Neural progenitor cell (in vitro differentiated cells): ENCODE measurements around the gene OR2Y1. TPM values are rescaled to one million over a fixed set of nuclear protein-coding genes. Genes with fewer than 3 reads are reported as not detected.

Source experiments
- DNase-seq: peaks from one replicate; pipeline ENCODE4 v3.0.0-alpha.2; 2016; ENCODE audit warnings: low spot score
- H2AFZ ChIP-seq: fragments of 200-600 bp; sonication (generic); replicated peaks from 2 replicates; pipeline ENCODE4 v1.6.1; 2016; ENCODE audit warnings: antibody characterized with exemption
- H3F3A ChIP-seq: fragments of 200-600 bp; sonication (generic); 2 replicates; pipeline ENCODE4 v1.6.1; 2016; ENCODE audit warnings: antibody characterized with exemption, low read depth
- H3K27ac ChIP-seq: fragments of 200-600 bp; sonication (generic); 2 replicates; pipeline ENCODE4 v1.5.1; 2016; ENCODE audit warnings: mild to moderate bottlenecking
- H3K27me3 ChIP-seq: fragments of 200-600 bp; sonication (generic); 2 replicates; pipeline ENCODE4 v1.6.1; 2016; ENCODE audit warnings: mild to moderate bottlenecking, moderate library complexity
- H3K36me3 ChIP-seq: fragments of 200-600 bp; sonication (generic); 2 replicates; pipeline ENCODE4 v1.5.1; 2016
- H3K4me1 ChIP-seq: fragments of 200-600 bp; sonication (generic); 2 replicates; pipeline ENCODE4 v1.6.1; 2016; ENCODE audit warnings: mixed run types
- H3K4me2 ChIP-seq: fragments of 200-600 bp; sonication (generic); 2 replicates; pipeline ENCODE4 v1.6.1; 2016
- H3K4me3 ChIP-seq: fragments of 200-600 bp; sonication (generic); 2 replicates; pipeline ENCODE4 v1.5.1; 2016
- H3K79me2 ChIP-seq: fragments of 200-600 bp; sonication (generic); 2 replicates; pipeline ENCODE4 v1.6.1; 2016; ENCODE audit warnings: low read depth
- H3K9ac ChIP-seq: fragments of 200-600 bp; sonication (generic); 2 replicates; pipeline ENCODE4 v1.6.1; 2016
- H3K9me3 ChIP-seq: fragments of 200-600 bp; sonication (generic); 2 replicates; pipeline ENCODE4 v1.5.1; 2016; ENCODE audit warnings: low read depth
- H4K20me1 ChIP-seq: fragments of 200-600 bp; sonication (generic); 2 replicates; pipeline ENCODE4 v1.6.1; 2016; ENCODE audit warnings: low read depth
- H3K27ac Mint-ChIP-seq: 3 replicates; pipeline ENCODE4 v1.8.0; 2021; ENCODE audit warnings: mixed read lengths
- H3K27me3 Mint-ChIP-seq: 2 replicates; pipeline ENCODE4 v1.8.0; 2022; ENCODE audit warnings: low read depth, mild to moderate bottlenecking, inconsistent platforms, moderate library complexity, mixed read lengths; ENCODE audit not compliant: insufficient read depth
- H3K36me3 Mint-ChIP-seq: 3 replicates; pipeline ENCODE4 v1.8.0; 2021; ENCODE audit warnings: mixed read lengths
- H3K4me1 Mint-ChIP-seq: 3 replicates; pipeline ENCODE4 v1.8.0; 2021; ENCODE audit warnings: mixed read lengths
- H3K4me3 Mint-ChIP-seq: 3 replicates; pipeline ENCODE4 v1.8.0; 2021; ENCODE audit warnings: mild to moderate bottlenecking, moderate library complexity, mixed read lengths
- H3K9me3 Mint-ChIP-seq: 3 replicates; pipeline ENCODE4 v1.8.0; 2020; ENCODE audit warnings: mixed read lengths
- EZH2 ChIP-seq: fragments of 200-600 bp; sonication (generic); IDR thresholded peaks from 2 replicates; pipeline ENCODE4 v1.6.1; 2017; ENCODE audit warnings: antibody characterized with exemption, mild to moderate bottlenecking, moderate library complexity
- EZH2phosphoT487 ChIP-seq: fragments of 200-600 bp; sonication (generic); IDR thresholded peaks from 2 replicates; pipeline ENCODE4 v1.6.1; 2017; ENCODE audit warnings: antibody characterized with exemption
- small RNA-seq: library from RNA; depleted of rRNA; stranded (forward); fragments of <200 nt; gene quantifications from one replicate; pipeline ENCODE3, GENCODE V24; 2015
- total RNA-seq: library from RNA; depleted of rRNA; stranded (reverse); fragments of >200 nt; gene quantifications from 2 replicates; pipeline ENCODE4 v1.2.3, GENCODE V29; 2015; ENCODE audit warnings: low replicate concordance
- TF ChIP-seq, protein P1 (sequence below): fragments of 200-600 bp; sonication (generic); IDR thresholded peaks from 2 replicates; pipeline ENCODE4 v1.5.1; 2017; ENCODE audit warnings: antibody characterized with exemption, mild to moderate bottlenecking

OR2Y1 gene
- total RNA-seq, 1 donor from 2014 or later: not detected

DNA sequence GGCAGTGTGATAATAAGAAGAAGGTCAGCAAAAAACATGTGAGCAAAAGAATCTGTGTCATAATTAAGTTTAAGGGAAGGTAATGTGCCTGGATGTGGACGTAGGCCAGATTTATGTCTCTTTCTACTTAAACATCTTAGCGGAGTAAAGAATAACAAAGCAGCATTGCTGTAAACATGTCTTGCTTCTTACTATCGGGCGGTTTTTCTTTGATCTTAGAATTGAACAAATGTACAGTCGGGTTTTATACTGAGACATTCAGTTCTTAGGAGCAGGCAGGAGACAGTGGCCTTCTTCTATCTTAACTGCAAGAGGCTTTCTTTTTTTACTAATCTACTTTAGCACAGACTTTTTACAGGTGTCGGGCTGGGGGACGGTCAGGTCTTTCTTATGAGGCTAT, 50.1 kb downstream of the OR2Y1 start:
- H3K4me1 Mint-ChIP-seq: peaks cover 2% of the 10 kb centered on the region
- H3K79me2 ChIP-seq: no peaks in the 10 kb centered on the region
- no peaks in the 10 kb centered on the region for H3K9me3 ChIP-seq
- no peaks in the 10 kb centered on the region for H3F3A ChIP-seq
- no peaks in the 10 kb centered on the region for H3K9me3 Mint-ChIP-seq
- no peak overlapping the region for H2AFZ ChIP-seq
- H3K27me3 Mint-ChIP-seq: peaks cover 2% of the 10 kb centered on the region
- H3K4me2 ChIP-seq: no peak overlapping the region
- H4K20me1 ChIP-seq: no peaks in the 10 kb centered on the region
- H3K9ac ChIP-seq: no peak overlapping the region
- DNase-seq: no peak
- TF ChIP-seq EZH2phosphoT487: no peak
- TF ChIP-seq, protein P1, sequence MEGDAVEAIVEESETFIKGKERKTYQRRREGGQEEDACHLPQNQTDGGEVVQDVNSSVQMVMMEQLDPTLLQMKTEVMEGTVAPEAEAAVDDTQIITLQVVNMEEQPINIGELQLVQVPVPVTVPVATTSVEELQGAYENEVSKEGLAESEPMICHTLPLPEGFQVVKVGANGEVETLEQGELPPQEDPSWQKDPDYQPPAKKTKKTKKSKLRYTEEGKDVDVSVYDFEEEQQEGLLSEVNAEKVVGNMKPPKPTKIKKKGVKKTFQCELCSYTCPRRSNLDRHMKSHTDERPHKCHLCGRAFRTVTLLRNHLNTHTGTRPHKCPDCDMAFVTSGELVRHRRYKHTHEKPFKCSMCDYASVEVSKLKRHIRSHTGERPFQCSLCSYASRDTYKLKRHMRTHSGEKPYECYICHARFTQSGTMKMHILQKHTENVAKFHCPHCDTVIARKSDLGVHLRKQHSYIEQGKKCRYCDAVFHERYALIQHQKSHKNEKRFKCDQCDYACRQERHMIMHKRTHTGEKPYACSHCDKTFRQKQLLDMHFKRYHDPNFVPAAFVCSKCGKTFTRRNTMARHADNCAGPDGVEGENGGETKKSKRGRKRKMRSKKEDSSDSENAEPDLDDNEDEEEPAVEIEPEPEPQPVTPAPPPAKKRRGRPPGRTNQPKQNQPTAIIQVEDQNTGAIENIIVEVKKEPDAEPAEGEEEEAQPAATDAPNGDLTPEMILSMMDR: no peak
- TF ChIP-seq EZH2: no peak
- H3K4me1 ChIP-seq: peaks cover 9% of the 10 kb centered on the region
- no peaks in the 10 kb centered on the region for H3K36me3 ChIP-seq
- no peak overlapping the region for H3K4me3 Mint-ChIP-seq
- H3K27me3 ChIP-seq: no peaks in the 10 kb centered on the region
- H3K4me3 ChIP-seq: no peak overlapping the region
- H3K36me3 Mint-ChIP-seq: no peaks in the 10 kb centered on the region
- H3K27ac ChIP-seq: no peak overlapping the region
- no peak overlapping the region for H3K27ac Mint-ChIP-seq

Small RNAs within 50 kb of the gene (small RNA-seq; reads per million reads assigned to genes)
- gene RNU1-17P: not detected

Other genes starting within 250 kb of the OR2Y1 start
- 28.6 and 38.5 TPM in 2 replicates for gene CNOT6, start 245.7 kb downstream of the OR2Y1 start, total RNA-seq
- not detected in 2 replicates for gene SCGB3A1, start 148.6 kb downstream of the OR2Y1 start, total RNA-seq
- gene FLT4, start 90.5 kb downstream of the OR2Y1 start, total RNA-seq: 2.3 and 13.9 TPM in 2 replicates
- 31.8 and 67.8 TPM in 2 replicates for gene MGAT1, start 62.7 kb upstream of the OR2Y1 start, total RNA-seq
- gene ZFP62, start 121.2 kb upstream of the OR2Y1 start, total RNA-seq: 47.2 and 65.4 TPM in 2 replicates
- 0.22 and 0.34 TPM in 2 replicates for gene BTNL8, start 159.1 kb upstream of the OR2Y1 start, total RNA-seq
- gene BTNL3, start 248.8 kb upstream of the OR2Y1 start, total RNA-seq: 0.34 TPM in 1 of 2 replicates, not detected in the other